Hematopoietic multipotent progenitor cell treated with erythropoietin and hydrocortisone succinate and interleukin-3 and kit ligand, for 15 days (in vitro differentiated cells): Measurements from ENCODE around the gene WFDC10B.
"Not testable (repeated sequence)": the region's sequence is repeated elsewhere in the genome, so short reads cannot be mapped to it uniquely, and the experiment has no call there.

Experiments used
- DNase-seq: peaks from one replicate; pipeline ENCODE4 v3.0.0-alpha.2; 2015; ENCODE audit warnings: low spot score

Gene WFDC10B

DNA sequence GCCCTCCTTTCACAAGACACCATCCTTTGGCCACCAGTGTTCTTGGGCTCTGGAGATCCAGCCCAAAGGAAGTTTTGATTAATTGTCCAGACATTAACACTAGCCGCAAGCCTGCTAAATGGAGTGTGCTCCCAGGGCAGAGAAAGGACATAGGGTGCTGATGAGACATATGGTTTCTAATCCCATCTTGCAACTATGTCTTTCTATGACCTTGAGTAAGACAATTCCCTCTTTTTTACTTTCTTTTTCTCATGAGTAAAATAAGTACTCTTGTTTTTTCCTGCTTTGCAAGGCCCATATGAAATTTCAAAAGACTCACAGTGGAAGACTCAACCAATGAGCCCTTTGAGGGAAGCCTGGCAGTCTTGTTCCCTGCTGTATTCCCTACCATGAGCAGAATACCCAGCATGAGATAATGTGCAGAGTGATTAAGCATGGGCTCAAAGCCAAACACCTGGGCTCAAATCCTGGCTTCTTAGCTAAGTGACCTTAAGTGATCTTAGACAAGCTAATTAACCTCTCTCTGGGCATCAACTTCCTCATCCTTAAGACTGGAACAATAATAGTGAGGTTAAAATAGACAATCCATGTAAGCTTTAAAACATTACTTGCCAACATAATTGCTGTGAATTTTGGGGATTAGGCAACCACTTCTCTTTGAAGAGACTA, at the start of gene WFDC10B:
Gene WFDC10B (minus strand): TSS at position 51 of the 669 bp plus-strand sequence. CDS start 19,027 bp downstream, outside the sequence.
- DNase-seq: no peak

- DNase-seq: no peak
Measured at GRCh38 chr20:45752746-45753145, 47.9 kb upstream of the WFDC10B start.

DNA sequence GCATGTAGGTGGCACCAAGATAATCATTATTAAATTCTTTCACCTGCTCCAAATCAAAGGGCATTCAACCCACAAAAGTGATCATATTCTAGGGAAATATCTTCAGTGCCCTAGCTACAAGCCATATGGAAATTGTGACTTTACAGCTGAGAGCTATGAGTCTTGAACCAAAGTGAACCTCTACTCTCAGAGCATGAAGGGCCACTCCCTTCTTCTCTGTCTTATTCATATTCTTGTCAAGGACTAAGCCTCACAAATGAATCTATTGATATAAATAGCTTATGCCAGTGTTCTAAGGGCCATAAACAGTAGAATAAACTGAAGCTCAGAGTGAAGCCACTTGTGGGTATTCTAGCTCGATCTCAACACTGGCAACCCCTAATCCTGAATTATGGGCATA, 46.9 kb upstream of the WFDC10B start:
- no peak for DNase-seq

DNA sequence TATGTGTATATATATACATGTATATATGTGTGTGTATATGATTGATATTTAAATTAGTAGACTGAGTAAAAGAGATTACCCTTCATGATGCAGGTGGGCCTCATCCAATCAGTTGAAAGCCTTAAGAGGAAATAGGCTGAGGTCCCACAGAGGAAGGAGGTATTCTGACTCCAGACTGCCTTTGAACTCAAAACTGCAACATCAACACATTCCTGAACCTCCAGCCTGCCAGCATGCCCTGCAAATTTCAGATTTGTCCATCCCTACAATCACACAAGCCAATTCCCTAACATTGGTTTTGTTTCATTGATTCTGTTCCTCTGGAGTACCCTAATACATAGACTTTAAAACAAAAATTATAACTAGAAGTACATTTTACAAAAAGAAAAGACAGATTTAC, 40.2 kb upstream of the WFDC10B start:
- DNase-seq: no peak

DNA sequence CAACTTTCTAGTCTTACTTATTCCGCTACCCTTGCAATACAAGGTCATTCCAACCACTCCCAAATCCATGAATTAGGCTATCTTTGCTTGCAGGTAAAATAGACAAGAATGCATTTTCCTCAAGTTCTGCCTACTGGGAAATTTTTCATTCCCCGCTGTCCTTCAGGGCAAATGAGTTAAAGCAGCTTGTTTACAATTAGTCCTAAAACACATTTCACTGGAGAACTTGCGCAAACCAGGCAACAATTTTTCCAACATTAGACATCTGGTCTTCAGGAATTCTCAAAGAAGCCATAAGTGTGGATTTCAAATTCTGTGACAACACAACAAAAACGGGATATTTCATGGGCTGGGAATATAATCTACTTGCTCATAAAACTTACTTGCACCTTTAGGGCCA, 37.8 kb upstream of the WFDC10B start:
- DNase-seq: no peak

DNA sequence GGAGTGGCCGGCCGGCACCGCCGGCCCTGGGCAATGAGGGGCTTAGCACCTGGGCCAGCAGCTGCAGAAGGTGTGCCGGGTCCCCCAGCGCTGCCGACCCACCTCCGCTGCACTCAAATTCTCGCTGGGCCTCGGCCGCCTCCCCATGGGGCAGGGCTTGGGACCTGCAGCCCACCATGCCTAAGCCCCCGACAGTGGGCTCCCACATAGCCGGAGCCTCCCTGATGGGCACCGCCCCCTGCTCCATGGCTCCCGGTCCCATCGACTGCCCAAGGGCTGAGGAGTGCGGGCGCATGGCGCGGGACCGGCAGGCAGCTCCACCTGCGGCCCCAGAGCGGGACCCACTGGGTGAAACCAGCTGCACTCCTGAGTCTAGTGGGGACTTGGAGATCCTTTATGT, 31.2 kb upstream of the WFDC10B start:
- no peak for DNase-seq

DNA sequence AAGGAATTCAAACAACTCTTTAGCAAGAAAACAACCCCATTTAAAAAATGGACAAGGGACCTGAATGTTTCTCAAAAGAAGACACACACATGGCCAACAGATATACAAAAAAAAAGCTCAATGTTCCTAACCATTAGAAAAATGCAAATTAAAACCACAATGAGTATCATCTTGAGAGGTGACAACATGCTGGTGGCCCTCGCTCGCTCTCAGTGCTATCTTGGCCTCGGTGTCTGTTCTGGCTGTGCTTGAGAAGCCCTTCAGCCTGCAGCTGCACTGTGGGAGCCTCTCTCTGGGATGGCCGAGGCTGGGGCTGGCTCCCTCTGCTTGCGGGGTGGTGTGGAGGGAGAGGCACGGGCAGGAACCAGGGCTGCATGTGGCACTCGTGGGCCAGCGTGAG, 30.7 kb upstream of the WFDC10B start:
- DNase-seq: no peak

DNA sequence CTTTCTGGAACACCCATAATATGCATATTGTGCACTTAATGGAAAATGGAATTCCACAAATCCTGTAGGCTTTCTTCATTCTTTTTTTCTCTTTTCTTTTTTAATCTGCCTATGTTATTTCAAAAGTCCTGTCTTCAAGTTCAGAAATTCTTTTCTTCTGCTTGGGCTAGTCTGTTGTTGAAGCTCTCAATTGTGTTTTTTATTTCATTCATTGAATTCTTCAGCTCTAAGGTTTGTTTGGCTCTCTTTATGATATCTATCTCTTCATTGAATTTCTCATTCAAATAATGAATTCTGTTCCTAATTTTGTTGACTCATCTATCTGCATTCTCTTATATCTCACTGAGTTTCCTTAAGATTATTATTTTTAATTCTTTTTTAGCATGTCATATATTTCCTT, 27.4 kb upstream of the WFDC10B start:
- no peak for DNase-seq

DNA sequence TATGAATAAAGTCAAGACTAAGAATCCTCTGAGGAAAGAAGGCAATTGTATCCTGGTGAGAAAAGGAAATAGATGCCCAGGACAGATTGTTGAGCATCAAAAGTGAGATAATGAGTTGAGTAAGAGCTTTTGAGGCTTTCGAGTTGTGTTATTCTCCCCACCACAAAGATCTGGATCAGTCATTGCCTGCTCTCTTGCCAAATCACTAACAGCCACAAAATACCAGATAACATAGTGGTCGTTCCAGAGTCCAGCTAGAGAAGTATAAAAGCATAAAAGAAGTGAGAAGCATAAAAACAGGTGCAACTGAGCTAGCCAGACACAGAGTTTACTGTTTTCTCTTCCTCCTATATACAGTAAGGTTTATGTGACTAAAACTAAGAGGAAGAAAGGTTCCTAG, 22.2 kb upstream of the WFDC10B start:
- no peak for DNase-seq

DNA sequence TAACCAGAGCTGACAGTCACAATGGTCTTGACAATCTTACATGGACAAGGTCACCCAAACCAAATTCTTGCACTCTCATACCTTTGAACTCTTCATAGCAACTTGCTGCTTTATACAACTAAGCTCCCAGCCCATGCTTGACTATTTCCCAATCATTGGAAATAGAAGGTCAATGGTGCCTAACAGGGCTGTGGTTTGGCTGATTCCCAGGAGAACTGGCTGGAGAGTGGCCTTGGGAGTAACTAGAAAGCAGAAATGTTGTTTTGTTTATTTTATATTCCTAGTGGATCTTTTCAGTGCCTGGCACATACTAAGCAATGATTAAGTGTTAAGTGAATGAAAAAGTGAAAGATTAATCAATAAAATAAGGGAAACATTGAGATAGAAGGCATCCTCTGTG, 20.3 kb upstream of the WFDC10B start:
- DNase-seq: no peak

DNA sequence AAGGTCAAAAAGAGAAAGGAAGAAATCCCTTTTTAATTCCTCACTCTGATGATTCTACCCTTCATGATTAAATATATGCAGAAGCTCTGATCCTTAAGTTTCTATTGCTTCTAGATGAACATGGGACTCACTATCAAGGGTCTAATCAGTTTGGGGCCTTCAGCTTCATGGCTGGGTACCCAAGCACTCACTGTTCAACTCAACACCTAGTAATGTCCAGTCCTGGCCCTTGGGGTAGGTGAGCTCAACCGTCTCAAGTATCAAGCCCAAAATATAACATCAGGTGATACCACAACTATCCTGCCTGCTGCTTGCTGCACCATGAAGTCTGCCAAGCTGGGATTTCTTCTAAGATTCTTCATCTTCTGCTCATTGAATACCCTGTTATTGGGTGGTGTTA, 17.2 kb upstream of the WFDC10B start, which contains the start of gene SPINT4:
Gene SPINT4 (plus strand): TSS at position 301 of the 400 bp plus-strand sequence. CDS start 21 bp downstream, at position 322.
- DNase-seq: no peak

DNA sequence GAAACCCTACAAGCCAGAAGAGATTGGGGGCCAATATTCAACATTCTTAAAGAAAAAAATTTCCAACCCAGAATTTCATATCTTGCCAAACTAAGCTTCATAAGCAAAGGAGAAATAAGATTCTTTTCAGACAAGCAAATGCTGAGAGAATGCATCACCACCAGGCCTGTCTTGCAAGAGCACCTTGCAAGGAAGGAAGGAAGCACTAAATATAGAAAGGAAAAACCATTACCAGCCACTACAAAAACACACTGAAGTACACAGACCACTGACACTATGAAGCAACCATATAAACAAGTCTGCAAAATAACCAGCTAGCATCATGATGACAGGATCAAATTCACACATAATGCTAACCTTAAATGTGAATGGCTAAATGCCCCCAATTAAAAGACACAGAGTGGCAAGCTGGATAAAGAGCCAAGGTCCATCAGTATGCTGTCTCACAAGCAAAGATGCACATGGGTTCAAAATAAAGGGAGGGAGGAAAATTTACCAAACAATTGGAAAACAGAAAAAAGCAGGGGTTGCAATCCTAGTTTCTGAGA, 11.4 kb upstream of the WFDC10B start:
- not testable (repeated sequence) for DNase-seq

DNA sequence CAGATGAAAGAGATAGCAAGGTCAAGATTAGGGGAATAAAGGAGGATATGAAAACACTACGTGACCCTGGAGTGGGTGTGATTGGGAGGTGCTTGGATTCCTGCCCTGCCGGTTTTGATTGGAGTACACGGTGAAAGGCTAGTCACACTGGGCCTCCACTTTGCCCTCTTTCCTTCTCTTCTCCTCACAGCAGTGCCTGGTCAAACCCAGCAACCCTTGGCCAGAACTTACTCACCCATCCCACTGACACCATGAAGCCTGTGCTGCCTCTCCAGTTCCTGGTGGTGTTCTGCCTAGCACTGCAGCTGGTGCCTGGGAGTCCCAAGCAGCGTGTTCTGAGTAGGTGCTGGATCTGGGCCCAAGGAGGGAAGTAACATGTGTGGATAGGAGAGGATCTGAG, 2.9 kb downstream of the WFDC10B start, which contains the start of gene WFDC13:
Gene WFDC13 (plus strand): TSS at position 166 of the 400 bp plus-strand sequence. CDS start 86 bp downstream, at position 252.
- DNase-seq: no peak

DNA sequence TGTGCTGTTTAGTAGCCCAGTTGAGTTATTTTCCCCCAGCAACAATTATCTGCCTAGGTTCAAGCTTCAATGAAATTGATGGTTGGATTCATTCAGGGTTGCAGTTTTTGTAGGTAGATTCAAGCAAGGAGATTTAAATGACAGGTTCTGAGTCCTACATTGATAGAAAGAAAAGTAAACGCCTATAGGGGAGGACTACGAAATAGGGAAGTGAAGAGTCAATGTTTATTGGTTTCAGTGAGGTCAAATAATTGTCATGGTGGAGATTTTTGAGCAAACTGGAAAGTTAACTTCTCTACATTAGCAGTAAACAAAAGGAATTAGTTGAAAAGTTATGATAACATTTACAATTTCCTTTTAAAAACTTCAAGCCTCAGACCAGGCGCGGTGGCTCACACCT, 3.7 kb downstream of the WFDC10B start:
- DNase-seq: no peak

- DNase-seq: no peak
Measured at GRCh38 chr20:45695496-45695895, 9.3 kb downstream of the WFDC10B start.

DNA sequence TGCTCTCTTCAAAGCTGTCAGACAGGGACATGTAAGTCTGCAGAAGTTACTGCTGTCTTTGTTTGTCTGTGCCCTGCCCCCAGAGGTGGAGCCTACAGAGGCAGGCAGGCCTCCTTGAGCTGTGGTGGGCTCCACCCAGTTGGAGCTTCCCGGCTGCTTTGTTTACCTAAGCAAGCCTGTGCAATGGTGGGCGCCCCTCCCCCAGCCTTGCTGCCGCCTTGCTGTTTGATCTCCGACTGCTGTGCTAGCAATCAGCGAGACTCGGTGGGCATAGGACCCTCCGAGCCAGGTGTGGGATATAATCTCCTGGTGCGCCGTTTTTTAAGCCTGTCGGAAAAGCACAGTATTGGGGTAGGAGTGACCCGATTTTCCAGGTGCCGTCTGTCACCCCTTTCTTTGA, 11.5 kb downstream of the WFDC10B start:
- DNase-seq: not testable (repeated sequence)

GRCh38 chr20:45685896-45686295, 18.9 kb downstream of the WFDC10B start:
- no peak for DNase-seq

DNA sequence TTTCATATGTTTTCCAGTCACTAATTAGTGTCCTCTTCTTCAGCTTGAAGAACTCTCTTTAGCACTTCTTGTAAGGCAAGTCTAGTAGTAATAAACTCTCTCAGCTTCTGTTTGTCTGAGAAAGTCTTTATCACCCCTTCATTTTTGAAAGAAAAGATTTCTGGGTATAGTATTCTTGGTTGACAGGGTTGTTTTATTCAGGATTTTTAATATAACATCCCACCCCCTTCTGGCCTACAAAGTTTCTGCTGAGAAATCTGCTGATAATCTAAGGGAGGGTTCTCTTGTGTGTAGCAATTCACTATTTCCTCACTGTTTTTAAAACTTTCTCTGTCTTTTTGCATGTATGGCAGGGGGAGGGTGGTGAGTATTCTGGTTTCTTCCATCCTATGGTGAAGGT, 25.2 kb downstream of the WFDC10B start:
- DNase-seq: no peak

DNA sequence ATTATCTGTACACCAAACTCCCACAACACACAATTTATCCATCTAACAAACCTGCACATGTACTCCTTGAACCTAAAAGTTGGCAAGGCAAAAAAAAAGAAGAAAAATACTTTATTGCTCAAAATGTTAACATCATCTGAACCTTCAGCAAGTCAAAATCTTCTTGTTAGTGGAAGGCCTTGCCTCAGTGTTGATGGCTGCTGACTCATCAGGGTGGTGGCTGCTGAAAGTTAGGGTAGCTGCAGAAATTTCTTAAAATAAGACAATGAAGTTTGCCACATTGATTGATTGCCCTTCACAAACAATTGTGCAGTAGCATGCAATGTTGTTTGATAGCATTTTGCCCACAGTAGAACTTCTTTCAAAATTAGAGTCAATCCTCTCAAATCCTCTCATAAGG, 32.1 kb downstream of the WFDC10B start:
- DNase-seq: no peak

GRCh38 chr20:45670139-45670538, 34.7 kb downstream of the WFDC10B start, which contains the start of gene WFDC11:
TSS of gene WFDC11 (minus strand) at chr20:45670239. CDS start at chr20:45650600, 19,639 bp downstream.
- no peak for DNase-seq

GRCh38 chr20:45657038-45657437, 47.8 kb downstream of the WFDC10B start:
- DNase-seq: not testable (repeated sequence)

DNA sequence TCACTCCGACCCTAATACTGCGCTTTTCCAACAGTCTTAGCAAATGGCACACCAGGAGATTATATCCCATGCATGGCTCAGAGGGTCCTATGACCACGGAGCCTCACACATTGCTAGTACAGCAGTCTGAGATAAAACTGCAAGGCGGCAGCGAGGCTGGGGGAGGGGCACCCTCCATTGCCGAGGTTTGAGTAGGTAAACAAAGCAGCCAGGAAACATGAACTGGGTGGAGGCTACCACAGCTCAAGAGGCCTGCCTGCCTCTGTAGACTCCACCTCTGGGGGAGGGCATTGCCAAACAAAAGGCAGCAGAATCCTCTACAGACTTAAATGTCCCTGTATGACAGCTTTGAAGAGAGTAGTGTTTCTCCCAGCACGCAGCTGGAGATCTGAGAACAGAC, 53.1 kb downstream of the WFDC10B start:
- not testable (repeated sequence) for DNase-seq

DNA sequence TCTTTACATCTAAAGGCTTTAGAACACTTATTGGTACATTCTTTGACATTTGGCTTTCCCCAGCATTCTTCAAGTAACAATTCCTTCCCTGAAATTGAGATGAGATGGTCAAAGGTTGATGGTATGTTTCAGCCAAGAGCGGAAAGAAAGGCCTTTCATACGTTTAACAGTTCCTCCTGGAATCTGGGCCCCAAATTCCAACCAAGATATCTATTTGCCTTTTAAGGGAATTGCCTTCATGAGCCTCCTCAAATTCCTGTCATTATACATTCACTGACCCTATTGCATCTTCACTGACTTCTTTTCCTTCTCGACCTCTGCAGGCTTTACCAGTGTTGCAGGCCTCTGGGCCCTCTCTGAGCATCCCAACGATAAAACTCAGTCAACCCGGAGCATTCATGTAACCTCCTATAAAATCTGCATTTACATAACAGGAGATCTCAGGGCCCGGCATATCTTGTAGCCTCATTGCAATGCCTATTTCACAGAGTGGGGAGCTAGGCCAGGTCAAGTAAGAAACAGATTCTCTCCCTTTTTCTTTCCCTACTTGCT, 55.4 kb downstream of the WFDC10B start:
- no peak for DNase-seq
